HEK293 (cell line): Measurements from ENCODE around the gene CELSR3.

Experiments used
- CTCF ChIA-PET: fragments of 350-600 bp; formaldehyde crosslinking; extraction: SDS; loops from one replicate; lab custom pipeline; 2021; ENCODE audit warnings: antibody characterized with exemption; lab: Yijun Ruan, JAX
- POLR2A ChIA-PET: fragments of 300-600 bp; formaldehyde crosslinking; extraction: SDS; loops from one replicate; lab custom pipeline; 2020; ENCODE audit warnings: antibody characterized with exemption, inconsistent platforms; lab: Yijun Ruan, JAX
- H3K27ac ChIP-seq: fragments of 200-500 bp; sonication (Bioruptor generic); 2 replicates; pipeline ENCODE4 v1.5.1; 2014; ENCODE audit warnings: low read depth, low read length, control low read depth, inconsistent platforms; ENCODE audit errors: extremely low read depth
- H3K36me3 ChIP-seq, 2 experiments: fragments of 200-500 bp in 1 of 2; sonication (Bioruptor generic) in 1 of 2; 1 replicate in 1 of 2; 2 replicates in 1 of 2; pipeline ENCODE4 v1.5.1; 2014 to 2017; ENCODE audit warnings: inconsistent platforms in 2 of 2, low read length in 2 of 2; ENCODE audit not compliant: control insufficient read depth in 2 of 2, insufficient read depth in 1 of 2
- H3K4me1 ChIP-seq: fragments of 200-500 bp; sonication (Bioruptor generic); 2 replicates; pipeline ENCODE4 v1.5.1; 2014; ENCODE audit warnings: mild to moderate bottlenecking, low read length, inconsistent platforms; ENCODE audit not compliant: control insufficient read depth, insufficient read depth
- H3K4me3 ChIP-seq: 2 replicates; pipeline ENCODE4 v1.5.1; 2011; ENCODE audit warnings: low read depth, mild to moderate bottlenecking, control low read depth, low read length, moderate library complexity
- H3K9me3 ChIP-seq: fragments of 200-500 bp; sonication (Bioruptor generic); 2 replicates; pipeline ENCODE4 v1.5.1; 2014; ENCODE audit warnings: low read depth, low read length, inconsistent platforms; ENCODE audit not compliant: control insufficient read depth, insufficient read depth
- BCL11B ChIP-seq: fragments of 450-650 bp; formaldehyde crosslinking; IDR thresholded peaks from 2 replicates; pipeline ENCODE4 v1.5.1; 2016; ENCODE audit warnings: low read depth, missing biosample characterization, missing genetic modification characterization
- HOXA7 ChIP-seq: sonication (generic); formaldehyde crosslinking; IDR thresholded peaks from 2 replicates; pipeline ENCODE4 v1.8.1; 2022; ENCODE audit warnings: missing genetic modification reagents, borderline replicate concordance
- KLF1 ChIP-seq: fragments of 450-650 bp; formaldehyde crosslinking; IDR thresholded peaks from 2 replicates; pipeline ENCODE4 v1.5.1; 2016; ENCODE audit warnings: missing biosample characterization, missing genetic modification characterization
- KLF9 ChIP-seq: fragments of 450-650 bp; formaldehyde crosslinking; IDR thresholded peaks from 2 replicates; pipeline ENCODE4 v1.5.1; 2016; ENCODE audit warnings: missing biosample characterization, missing genetic modification characterization, low read depth
- ZBTB20 ChIP-seq: fragments of 450-650 bp; formaldehyde crosslinking; IDR thresholded peaks from 2 replicates; pipeline ENCODE4 v1.5.1; 2016; ENCODE audit warnings: missing biosample characterization, missing genetic modification characterization
- ZNF157 ChIP-seq: fragments of 450-650 bp; formaldehyde crosslinking; IDR thresholded peaks from 2 replicates; pipeline ENCODE4 v1.5.1; 2016; ENCODE audit warnings: missing biosample characterization, missing genetic modification characterization
- ZNF19 ChIP-seq: fragments of 450-650 bp; formaldehyde crosslinking; IDR thresholded peaks from 2 replicates; pipeline ENCODE4; 2016; ENCODE audit warnings: missing biosample characterization, missing genetic modification characterization, low read depth
- ZNF302 ChIP-seq: fragments of 450-650 bp; formaldehyde crosslinking; IDR thresholded peaks from 2 replicates; pipeline ENCODE4 v1.5.1; 2016; ENCODE audit warnings: missing biosample characterization, missing genetic modification characterization, low read depth
- ZNF623 ChIP-seq: fragments of 450-650 bp; formaldehyde crosslinking; IDR thresholded peaks from 2 replicates; pipeline ENCODE4 v1.5.1; 2016; ENCODE audit warnings: missing biosample characterization, missing genetic modification characterization
- TF ChIP-seq, protein P1 (sequence below): fragments of 450-650 bp; formaldehyde crosslinking; conservative IDR thresholded peaks from 2 replicates; pipeline ENCODE4 v1.5.1; 2016; ENCODE audit warnings: low read depth, missing biosample characterization, missing genetic modification characterization
- TF ChIP-seq, protein P2 (sequence below): fragments of 450-650 bp; formaldehyde crosslinking; IDR thresholded peaks from 2 replicates; pipeline ENCODE4 v1.5.1; 2016; ENCODE audit warnings: missing biosample characterization, missing genetic modification characterization
- TF ChIP-seq, protein P3 (sequence below): fragments of 450-650 bp; formaldehyde crosslinking; IDR thresholded peaks from 2 replicates; pipeline ENCODE4 v1.5.1; 2016; ENCODE audit warnings: missing biosample characterization, missing genetic modification characterization
- TF ChIP-seq, protein P4 (sequence below): fragments of 450-650 bp; formaldehyde crosslinking; IDR thresholded peaks from 2 replicates; pipeline ENCODE4 v1.5.1; 2016; ENCODE audit warnings: missing biosample characterization, missing genetic modification characterization
- TF ChIP-seq, protein P5 (sequence below): fragments of 450-650 bp; formaldehyde crosslinking; IDR thresholded peaks from 2 replicates; pipeline ENCODE4 v1.5.1; 2016; ENCODE audit warnings: missing biosample characterization, missing genetic modification characterization, borderline replicate concordance

CELSR3 gene

DNA sequence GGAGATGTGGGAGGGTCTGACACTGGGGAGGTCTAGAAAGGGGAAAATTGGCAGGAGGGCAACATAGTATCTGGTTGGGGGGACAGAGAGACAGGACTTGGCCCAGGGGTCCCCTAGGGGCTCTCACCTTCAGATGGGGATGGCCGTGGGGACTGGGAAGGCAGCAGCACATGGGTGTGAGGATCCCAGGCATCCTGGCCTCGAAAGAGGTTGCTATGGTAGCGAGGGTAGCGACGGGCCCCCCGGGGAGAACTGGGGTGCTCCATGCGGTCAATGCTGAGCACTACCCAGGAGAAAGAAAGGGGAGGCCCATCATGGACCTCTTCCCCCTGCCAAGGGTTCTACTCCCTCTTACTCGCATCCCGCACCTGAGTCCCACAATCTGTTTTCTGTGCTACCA is 15.0 kb downstream of the CELSR3 start (continued):
- TF ChIP-seq, protein P1, sequence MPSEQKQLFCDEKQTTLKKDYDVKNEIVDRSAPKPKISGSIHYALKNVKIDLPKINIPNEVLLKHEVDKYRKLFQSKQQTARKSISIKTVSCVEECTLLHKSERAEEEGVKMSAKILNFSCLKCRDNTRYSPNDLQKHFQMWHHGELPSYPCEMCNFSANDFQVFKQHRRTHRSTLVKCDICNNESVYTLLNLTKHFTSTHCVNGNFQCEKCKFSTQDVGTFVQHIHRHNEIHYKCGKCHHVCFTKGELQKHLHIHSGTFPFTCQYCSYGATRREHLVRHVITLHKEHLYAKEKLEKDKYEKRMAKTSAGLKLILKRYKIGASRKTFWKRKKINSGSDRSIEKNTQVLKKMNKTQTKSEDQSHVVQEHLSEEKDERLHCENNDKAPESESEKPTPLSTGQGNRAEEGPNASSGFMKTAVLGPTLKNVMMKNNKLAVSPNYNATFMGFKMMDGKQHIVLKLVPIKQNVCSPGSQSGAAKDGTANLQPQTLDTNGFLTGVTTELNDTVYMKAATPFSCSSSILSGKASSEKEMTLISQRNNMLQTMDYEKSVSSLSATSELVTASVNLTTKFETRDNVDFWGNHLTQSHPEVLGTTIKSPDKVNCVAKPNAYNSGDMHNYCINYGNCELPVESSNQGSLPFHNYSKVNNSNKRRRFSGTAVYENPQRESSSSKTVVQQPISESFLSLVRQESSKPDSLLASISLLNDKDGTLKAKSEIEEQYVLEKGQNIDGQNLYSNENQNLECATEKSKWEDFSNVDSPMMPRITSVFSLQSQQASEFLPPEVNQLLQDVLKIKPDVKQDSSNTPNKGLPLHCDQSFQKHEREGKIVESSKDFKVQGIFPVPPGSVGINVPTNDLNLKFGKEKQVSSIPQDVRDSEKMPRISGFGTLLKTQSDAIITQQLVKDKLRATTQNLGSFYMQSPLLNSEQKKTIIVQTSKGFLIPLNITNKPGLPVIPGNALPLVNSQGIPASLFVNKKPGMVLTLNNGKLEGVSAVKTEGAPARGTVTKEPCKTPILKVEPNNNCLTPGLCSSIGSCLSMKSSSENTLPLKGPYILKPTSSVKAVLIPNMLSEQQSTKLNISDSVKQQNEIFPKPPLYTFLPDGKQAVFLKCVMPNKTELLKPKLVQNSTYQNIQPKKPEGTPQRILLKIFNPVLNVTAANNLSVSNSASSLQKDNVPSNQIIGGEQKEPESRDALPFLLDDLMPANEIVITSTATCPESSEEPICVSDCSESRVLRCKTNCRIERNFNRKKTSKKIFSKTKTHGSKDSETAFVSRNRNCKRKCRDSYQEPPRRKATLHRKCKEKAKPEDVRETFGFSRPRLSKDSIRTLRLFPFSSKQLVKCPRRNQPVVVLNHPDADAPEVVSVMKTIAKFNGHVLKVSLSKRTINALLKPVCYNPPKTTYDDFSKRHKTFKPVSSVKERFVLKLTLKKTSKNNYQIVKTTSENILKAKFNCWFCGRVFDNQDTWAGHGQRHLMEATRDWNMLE (tag by site-specific recombination): no peak
- TF ChIP-seq, protein P2, sequence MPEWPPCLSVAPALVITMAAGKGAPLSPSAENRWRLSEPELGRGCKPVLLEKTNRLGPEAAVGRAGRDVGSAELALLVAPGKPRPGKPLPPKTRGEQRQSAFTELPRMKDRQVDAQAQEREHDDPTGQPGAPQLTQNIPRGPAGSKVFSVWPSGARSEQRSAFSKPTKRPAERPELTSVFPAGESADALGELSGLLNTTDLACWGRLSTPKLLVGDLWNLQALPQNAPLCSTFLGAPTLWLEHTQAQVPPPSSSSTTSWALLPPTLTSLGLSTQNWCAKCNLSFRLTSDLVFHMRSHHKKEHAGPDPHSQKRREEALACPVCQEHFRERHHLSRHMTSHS (tag by site-specific recombination): no peak
- no peak for TF ChIP-seq KLF1

DNA sequence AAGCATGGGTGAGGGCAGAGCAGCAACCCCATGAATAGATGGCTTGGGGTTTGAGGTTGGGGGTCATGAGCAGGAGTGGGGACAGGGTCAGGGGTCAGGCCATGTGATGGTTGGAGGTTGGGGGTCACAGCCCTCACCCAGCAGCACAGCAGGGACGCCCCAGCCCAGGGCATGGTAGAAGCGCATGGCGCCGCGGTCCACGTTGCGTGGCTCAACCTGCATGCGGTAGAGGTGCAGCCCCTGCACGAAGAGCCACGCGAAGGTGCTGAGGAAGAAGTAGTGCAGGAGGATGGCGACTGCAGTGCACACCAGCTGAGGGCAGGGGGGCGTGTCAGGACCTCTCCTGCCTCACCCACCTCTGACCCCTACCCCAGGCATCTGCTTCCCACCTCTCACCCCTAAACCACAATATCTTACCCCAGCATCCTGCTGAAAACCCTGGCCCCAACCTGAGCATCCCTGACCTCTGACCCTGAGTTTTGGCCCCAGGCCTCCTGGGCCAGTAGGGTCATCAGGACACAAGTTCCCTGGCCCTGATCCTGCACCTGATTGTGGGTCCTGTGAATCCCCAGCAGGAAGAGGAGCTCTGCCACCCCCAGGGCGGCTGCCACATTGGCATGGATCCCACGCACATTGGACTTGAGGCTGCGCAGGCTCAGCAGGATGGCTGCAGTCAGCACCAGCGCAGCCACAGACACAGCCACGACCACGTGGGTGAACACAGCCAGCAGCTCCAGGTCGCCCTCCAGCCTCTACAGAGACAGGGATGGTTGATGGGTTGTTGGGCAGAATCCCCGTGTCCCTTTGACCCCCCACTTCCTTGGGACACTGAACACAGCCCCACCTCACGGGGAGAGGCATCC is 17.6 kb downstream of the CELSR3 start:
- CTCF ChIA-PET: interaction anchor here (1.0 kb wide), 1 partner anchor 10 kb away, joined by 4 read pairs; the partner anchor contains the start of gene SLC26A6
- TF ChIP-seq BCL11B (tag by site-specific recombination) (peak; percentile 62; the same call in 1 of the 2 replicates), KLF9 (tag by site-specific recombination) (peak; percentile 51; the same call in 1 of the 2 replicates)
- TF ChIP-seq, protein P3, sequence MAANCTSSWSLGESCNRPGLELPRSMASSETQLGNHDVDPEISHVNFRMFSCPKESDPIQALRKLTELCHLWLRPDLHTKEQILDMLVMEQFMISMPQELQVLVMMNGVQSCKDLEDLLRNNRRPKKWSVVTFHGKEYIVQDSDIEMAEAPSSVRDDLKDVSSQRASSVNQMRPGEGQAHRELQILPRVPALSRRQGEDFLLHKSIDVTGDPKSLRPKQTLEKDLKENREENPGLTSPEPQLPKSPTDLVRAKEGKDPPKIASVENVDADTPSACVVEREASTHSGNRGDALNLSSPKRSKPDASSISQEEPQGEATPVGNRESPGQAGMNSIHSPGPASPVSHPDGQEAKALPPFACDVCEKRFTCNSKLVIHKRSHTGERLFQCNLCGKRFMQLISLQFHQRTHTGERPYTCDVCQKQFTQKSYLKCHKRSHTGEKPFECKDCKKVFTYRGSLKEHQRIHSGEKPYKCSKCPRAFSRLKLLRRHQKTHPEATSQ (tag by site-specific recombination): no peak
- no peak overlapping the region for H3K4me3 ChIP-seq
- no peaks in the 10 kb centered on the region for H3K9me3 ChIP-seq
- no peaks in the 10 kb centered on the region for H3K4me1 ChIP-seq
- H3K27ac ChIP-seq: no peak overlapping the region
- POLR2A ChIA-PET: no interaction called here
- H3K36me3 ChIP-seq: no peaks in the 10 kb centered on the region

DNA sequence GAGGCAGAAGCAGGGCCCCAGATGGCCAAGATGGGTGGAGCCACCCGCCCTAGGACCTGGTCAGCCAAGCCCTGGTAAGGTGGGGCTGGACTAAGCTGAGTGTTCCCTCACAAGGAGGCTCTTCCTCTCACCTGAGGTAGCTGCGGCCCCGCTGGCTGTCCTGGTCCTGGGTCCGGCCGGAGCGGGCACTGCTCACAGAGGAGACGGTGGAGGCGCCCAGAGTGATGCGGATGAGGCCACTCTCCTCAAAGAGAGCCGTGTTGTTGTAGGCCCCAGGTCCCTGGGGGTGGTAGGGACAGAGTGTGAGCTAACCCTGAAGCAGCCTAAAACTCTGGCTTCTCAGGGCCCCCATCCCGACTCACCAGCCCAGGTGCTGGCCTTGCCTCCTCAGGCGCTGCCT is 20.1 kb downstream of the CELSR3 start:
- Histone ChIP-seq H3K27ac (no peak overlapping the region), H3K4me3 (no peak overlapping the region), H3K9me3 (no peaks in the 10 kb centered on the region), H3K4me1 (no peaks in the 10 kb centered on the region), H3K36me3 (no peaks in the 10 kb centered on the region)
- POLR2A ChIA-PET: no interaction called here
- CTCF ChIA-PET: no interaction called here
- TF ChIP-seq ZBTB20 (tag by site-specific recombination) (no peak), HOXA7 (CRISPR knock-in tag) (no peak), ZNF157 (no peak), ZNF302 (no peak), ZNF623 (tag by site-specific recombination) (no peak), ZNF19 (tag by site-specific recombination) (no peak)
- TF ChIP-seq, protein P4, sequence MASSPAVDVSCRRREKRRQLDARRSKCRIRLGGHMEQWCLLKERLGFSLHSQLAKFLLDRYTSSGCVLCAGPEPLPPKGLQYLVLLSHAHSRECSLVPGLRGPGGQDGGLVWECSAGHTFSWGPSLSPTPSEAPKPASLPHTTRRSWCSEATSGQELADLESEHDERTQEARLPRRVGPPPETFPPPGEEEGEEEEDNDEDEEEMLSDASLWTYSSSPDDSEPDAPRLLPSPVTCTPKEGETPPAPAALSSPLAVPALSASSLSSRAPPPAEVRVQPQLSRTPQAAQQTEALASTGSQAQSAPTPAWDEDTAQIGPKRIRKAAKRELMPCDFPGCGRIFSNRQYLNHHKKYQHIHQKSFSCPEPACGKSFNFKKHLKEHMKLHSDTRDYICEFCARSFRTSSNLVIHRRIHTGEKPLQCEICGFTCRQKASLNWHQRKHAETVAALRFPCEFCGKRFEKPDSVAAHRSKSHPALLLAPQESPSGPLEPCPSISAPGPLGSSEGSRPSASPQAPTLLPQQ (tag by site-specific recombination): no peak
- TF ChIP-seq, protein P5, sequence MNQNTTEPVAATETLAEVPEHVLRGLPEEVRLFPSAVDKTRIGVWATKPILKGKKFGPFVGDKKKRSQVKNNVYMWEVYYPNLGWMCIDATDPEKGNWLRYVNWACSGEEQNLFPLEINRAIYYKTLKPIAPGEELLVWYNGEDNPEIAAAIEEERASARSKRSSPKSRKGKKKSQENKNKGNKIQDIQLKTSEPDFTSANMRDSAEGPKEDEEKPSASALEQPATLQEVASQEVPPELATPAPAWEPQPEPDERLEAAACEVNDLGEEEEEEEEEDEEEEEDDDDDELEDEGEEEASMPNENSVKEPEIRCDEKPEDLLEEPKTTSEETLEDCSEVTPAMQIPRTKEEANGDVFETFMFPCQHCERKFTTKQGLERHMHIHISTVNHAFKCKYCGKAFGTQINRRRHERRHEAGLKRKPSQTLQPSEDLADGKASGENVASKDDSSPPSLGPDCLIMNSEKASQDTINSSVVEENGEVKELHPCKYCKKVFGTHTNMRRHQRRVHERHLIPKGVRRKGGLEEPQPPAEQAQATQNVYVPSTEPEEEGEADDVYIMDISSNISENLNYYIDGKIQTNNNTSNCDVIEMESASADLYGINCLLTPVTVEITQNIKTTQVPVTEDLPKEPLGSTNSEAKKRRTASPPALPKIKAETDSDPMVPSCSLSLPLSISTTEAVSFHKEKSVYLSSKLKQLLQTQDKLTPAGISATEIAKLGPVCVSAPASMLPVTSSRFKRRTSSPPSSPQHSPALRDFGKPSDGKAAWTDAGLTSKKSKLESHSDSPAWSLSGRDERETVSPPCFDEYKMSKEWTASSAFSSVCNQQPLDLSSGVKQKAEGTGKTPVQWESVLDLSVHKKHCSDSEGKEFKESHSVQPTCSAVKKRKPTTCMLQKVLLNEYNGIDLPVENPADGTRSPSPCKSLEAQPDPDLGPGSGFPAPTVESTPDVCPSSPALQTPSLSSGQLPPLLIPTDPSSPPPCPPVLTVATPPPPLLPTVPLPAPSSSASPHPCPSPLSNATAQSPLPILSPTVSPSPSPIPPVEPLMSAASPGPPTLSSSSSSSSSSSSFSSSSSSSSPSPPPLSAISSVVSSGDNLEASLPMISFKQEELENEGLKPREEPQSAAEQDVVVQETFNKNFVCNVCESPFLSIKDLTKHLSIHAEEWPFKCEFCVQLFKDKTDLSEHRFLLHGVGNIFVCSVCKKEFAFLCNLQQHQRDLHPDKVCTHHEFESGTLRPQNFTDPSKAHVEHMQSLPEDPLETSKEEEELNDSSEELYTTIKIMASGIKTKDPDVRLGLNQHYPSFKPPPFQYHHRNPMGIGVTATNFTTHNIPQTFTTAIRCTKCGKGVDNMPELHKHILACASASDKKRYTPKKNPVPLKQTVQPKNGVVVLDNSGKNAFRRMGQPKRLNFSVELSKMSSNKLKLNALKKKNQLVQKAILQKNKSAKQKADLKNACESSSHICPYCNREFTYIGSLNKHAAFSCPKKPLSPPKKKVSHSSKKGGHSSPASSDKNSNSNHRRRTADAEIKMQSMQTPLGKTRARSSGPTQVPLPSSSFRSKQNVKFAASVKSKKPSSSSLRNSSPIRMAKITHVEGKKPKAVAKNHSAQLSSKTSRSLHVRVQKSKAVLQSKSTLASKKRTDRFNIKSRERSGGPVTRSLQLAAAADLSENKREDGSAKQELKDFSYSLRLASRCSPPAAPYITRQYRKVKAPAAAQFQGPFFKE: no peak
